Neural cell (in vitro differentiated cells): ENCODE results near the gene DOK5.

Source experiments
- EP300 ChIP-seq: fragments of 450-650 bp; conservative IDR thresholded peaks from 2 replicates; pipeline ENCODE4 v1.6.1; 2014; ENCODE audit warnings: antibody characterized with exemption, mild to moderate bottlenecking, moderate library complexity; ENCODE audit not compliant: poor library complexity, severe bottlenecking
- EZH2 ChIP-seq: fragments of 200-600, 300-800 bp; shearing (Covaris generic), sonication (generic); IDR thresholded peaks from 2 replicates; pipeline ENCODE4 v1.6.1; 2014; ENCODE audit warnings: antibody characterized with exemption, low read length, borderline replicate concordance, mild to moderate bottlenecking; ENCODE audit not compliant: insufficient read depth, poor library complexity, severe bottlenecking
- MXI1 ChIP-seq: fragments of 450-650 bp; conservative IDR thresholded peaks from 2 replicates; pipeline ENCODE4 v1.6.1; 2014; ENCODE audit warnings: antibody characterized with exemption, mild to moderate bottlenecking; ENCODE audit not compliant: poor library complexity, severe bottlenecking
- POLR2AphosphoS5 ChIP-seq: IDR thresholded peaks from 2 replicates; pipeline ENCODE4 v1.6.1; 2012
- RAD21 ChIP-seq: fragments of 450-650 bp; conservative IDR thresholded peaks from 2 replicates; pipeline ENCODE4 v1.6.1; 2014; ENCODE audit warnings: antibody characterized with exemption, mild to moderate bottlenecking, moderate library complexity
- SMC3 ChIP-seq: fragments of 450-650 bp; conservative IDR thresholded peaks from 2 replicates; pipeline ENCODE4 v1.6.1; 2014; ENCODE audit warnings: antibody characterized with exemption, mild to moderate bottlenecking, moderate library complexity; ENCODE audit not compliant: poor library complexity
- TAF1 ChIP-seq: IDR thresholded peaks from 2 replicates; pipeline ENCODE4 v1.6.1; 2012; ENCODE audit warnings: low read depth
- TF ChIP-seq, protein P1 (sequence below): fragments of 450-650 bp; IDR thresholded peaks from 2 replicates; pipeline ENCODE4 v1.5.1; 2014; ENCODE audit warnings: antibody characterized with exemption, mild to moderate bottlenecking, moderate library complexity; ENCODE audit not compliant: poor library complexity, severe bottlenecking
- TF ChIP-seq, protein P2 (sequence below): IDR thresholded peaks from 2 replicates; pipeline ENCODE4 v1.6.1; 2012; ENCODE audit warnings: borderline replicate concordance

DNA sequence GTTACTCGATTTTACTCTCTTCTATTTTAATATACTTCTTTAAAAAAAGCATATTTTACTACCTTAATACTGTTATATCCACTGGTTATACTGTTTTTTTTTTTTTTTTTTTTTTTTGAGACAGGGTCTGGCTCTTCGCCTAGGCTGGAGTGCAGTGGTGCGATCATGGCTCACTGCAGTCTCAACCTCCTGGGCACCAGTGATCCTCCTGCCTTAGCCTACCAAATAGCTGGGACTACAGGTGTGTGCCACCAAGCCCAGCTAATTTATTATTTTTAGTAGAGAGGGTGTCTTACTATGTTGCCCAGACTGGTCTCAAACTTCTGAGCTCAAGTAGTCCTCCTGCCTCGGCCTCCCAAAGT lies 170.7 kb downstream of the DOK5 start:
- TF ChIP-seq POLR2AphosphoS5 (no peak), EZH2 (no peak), RAD21 (no peak), EP300 (no peak), SMC3 (no peak), MXI1 (no peak), TAF1 (no peak)
- TF ChIP-seq, protein P1, sequence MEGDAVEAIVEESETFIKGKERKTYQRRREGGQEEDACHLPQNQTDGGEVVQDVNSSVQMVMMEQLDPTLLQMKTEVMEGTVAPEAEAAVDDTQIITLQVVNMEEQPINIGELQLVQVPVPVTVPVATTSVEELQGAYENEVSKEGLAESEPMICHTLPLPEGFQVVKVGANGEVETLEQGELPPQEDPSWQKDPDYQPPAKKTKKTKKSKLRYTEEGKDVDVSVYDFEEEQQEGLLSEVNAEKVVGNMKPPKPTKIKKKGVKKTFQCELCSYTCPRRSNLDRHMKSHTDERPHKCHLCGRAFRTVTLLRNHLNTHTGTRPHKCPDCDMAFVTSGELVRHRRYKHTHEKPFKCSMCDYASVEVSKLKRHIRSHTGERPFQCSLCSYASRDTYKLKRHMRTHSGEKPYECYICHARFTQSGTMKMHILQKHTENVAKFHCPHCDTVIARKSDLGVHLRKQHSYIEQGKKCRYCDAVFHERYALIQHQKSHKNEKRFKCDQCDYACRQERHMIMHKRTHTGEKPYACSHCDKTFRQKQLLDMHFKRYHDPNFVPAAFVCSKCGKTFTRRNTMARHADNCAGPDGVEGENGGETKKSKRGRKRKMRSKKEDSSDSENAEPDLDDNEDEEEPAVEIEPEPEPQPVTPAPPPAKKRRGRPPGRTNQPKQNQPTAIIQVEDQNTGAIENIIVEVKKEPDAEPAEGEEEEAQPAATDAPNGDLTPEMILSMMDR, result no peak
- TF ChIP-seq, protein P2, sequence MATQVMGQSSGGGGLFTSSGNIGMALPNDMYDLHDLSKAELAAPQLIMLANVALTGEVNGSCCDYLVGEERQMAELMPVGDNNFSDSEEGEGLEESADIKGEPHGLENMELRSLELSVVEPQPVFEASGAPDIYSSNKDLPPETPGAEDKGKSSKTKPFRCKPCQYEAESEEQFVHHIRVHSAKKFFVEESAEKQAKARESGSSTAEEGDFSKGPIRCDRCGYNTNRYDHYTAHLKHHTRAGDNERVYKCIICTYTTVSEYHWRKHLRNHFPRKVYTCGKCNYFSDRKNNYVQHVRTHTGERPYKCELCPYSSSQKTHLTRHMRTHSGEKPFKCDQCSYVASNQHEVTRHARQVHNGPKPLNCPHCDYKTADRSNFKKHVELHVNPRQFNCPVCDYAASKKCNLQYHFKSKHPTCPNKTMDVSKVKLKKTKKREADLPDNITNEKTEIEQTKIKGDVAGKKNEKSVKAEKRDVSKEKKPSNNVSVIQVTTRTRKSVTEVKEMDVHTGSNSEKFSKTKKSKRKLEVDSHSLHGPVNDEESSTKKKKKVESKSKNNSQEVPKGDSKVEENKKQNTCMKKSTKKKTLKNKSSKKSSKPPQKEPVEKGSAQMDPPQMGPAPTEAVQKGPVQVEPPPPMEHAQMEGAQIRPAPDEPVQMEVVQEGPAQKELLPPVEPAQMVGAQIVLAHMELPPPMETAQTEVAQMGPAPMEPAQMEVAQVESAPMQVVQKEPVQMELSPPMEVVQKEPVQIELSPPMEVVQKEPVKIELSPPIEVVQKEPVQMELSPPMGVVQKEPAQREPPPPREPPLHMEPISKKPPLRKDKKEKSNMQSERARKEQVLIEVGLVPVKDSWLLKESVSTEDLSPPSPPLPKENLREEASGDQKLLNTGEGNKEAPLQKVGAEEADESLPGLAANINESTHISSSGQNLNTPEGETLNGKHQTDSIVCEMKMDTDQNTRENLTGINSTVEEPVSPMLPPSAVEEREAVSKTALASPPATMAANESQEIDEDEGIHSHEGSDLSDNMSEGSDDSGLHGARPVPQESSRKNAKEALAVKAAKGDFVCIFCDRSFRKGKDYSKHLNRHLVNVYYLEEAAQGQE, result no peak
